NCI-H1417 (cell line): ENCODE measurements around the gene HIPK2.
A peak's percentile ranks its signal among the peaks of the same experiment; 100 is the strongest.
"Not testable (repeated sequence)": the region's sequence is repeated elsewhere in the genome, so short reads cannot be mapped to it uniquely, and the experiment has no call there.

Source experiments
- DNase-seq, 3 experiments: peaks; one replicate each; lab custom pipeline; 2025; lab: John Stamatoyannopoulos, UW

HIPK2 gene

DNA sequence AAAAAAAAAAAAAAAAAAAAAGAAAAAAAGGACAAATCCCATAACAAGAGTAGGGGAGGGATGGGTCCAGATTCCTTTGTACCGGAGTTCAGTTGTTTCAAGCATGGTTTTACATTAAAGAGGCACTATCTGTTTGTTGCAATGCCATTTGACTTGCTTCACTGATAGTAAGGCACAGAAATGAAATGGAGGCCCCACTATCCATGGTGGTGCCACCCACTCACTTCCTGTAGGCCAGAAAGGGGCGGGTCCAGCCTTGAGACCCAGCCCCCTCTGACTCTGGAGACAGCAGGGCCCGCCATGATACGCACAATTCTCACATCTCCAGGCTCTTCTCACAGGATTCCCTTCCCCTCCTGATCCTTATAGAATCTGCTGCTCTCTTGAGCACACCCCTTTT is 154.3 kb downstream of the HIPK2 start:
- DNase-seq, result no peak

DNA sequence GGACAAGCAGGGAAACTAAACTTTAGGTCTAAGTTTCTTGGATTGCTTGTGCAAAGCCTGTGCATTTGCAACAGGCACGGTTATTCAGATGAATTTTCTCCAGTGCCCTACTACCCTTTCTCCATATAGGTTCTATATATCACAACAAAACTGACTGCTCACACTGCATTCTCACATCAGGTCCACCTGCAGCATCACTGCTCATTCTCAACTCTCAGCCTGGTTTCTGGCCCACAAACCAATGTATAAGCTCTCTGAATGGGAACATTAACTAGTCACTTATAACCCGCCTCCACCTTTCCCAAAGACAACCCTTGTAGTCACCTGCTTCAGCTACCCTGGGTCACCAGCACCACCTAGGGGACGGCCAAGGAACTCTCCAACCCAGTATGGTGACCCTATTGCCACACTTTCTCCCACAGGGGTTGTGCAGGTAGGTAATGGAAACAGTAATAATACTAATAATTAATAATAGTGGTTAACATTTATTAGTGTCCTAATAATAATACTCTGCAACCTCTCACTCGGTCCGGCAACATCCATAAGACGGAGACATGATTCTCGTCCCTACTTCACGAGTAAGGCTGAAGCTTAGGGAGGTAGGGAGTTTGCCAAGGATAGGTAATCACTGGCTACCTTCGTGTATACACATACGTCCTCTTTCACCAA is 157.0 kb downstream of the HIPK2 start:
- DNase-seq, result peak; percentile 26 to 67 (median 59)

DNA sequence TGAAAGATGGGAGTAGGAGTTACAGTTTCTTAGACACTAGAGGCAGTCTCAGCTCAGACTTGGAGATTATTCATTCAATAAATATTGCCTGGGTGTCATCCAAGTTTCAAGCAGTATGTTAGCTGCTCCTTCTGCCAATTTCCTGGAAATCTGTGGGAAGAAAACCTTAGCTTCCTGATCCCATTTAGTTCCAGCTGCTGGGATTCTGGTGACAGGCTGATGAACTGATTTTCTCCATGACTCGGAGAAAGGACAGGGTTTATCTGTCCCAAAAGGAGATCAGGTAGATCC is 158.5 kb downstream of the HIPK2 start:
- no peak for DNase-seq

DNA sequence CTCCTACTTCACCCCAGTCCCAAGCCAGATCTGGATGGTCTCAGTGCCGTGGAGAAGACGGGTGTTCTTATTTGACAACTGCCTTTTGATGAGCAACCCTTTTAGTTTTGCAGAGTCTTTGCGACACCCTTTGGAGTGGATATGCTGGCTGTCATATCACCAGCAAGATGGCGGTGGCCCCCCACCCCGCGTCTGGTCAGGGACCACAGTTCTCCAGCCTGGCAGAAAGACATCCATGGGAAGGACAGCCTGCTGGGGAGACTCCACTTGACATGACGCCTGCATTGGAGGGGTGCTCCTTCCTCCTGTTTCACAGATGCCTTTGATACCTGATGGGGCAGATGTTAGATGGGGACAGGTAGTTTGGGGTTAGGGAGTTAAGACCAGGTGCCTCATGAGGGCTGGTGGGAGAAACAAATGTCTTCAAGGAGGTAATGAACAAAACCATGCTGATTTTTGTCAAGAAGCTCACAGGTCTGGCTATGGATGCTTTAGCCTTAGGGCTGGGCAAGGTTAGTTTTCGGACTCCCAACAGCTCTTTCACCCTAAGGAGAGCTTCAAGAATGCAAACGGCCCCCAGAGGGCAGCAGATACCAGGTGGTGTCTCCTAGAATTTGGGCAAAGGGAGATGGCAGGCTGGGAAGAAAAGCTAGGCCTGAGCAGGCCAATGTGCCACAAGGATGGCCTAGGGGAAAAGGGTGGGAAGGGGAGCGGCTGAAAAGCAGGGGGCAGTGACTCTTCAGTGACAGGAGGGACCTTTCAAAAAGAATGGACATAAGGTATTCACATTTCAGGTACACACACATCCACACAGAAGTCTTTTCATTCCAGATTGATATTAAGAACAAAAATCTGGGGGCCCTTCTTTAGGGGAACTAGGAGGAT is 159.1 kb downstream of the HIPK2 start:
- peak in 2 of 3 experiments; percentile 21 to 53 for DNase-seq

DNA sequence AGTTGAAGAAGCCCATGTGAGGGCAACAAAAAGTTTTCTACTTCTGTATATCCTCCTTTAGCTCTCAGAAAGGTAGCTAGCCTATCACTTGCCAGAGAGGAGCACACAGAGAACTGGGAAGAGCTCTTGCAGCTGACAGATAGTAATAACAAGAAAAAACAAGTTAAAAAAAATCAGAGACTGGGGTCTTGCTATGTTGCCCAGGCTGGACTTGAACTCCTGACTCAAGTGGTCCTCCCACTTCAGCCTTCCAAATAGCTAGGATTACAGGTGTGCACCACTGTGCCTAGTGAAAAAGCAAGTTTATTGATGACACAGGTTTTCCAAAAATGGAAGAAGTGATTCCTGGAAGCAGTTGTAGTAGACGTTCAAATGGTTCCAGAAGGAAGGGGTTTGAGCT is 160.7 kb downstream of the HIPK2 start:
- DNase-seq, result no peak

DNA sequence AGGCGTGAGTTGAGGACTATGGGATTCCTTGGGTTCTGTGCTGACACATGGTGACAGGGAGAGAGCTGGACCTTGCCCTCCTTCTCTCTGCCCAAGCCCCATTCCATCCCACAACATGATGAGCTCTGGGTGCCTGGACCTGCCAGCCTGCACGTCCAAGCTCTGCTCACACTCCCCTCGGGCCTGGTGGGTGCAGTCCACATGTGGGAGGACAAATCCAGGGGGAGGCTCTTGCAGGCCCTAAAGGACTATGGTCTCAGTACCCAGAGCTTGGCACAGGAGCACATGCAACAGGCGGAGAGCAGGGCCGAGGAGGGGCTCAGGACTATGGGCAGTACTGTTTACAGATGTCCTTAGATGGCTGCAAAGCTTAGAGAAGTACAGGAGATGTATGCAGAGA is 162.9 kb downstream of the HIPK2 start:
- DNase-seq, result no peak

DNA sequence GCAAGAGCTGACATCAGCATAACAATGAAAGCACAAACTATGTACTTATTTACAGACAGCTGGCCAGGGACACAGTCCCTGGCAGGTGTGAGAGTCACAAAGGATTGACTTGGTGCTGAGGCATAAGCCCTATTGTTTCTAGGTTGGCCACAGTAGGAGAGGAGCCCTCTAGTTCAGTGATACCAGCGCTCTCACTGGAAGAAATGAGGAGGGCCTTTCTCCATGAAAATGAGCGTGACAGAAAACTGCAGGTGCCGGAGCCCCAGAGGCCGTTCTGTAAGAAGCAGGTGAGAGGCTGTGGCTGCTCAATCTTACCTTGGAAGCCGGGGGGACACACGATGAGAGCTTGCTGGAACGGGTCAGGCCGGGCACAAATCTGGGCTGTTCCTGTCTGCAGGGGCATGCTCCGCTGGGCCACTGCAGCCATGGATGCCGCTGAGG is 163.8 kb downstream of the HIPK2 start:
- peak; percentile 72 to 92 (median 87) for DNase-seq

DNA sequence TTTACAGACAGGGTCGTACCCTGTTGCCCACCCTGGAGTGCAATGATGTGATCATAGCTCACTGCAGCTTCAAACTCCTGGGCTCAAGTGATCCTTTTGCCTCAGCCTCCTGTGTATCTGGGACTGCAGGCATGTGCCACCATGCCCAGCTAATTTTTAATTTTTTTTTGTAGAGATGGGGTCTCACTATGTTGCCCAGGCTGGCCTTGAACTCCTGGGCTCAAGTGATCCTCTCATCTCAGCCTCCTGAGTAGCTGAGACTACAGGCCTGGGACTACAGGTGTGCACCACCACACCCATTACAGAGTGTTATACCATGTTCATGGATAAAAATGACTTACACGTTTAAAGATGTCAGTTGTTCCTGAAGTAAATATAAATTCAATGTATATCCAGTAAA is 166.2 kb downstream of the HIPK2 start:
- DNase-seq, result not testable (repeated sequence)

DNA sequence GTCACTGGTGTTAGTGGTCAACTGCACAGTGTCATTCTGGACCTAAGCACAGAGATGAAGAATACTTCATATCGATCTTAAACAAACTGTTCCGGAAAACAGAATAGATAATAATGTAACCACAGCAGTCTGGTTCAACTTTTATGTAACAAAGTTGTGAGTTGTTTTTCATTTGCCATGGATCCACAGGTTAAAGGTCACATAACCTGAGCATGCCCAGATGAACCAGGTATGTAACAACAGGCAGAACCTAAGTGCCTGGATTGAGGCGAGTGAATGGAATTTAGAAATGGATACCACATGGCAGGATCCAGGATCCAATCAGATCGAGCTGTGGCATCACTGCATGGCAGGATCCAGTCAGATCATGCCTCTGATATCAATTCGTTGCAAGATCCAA is 167.2 kb downstream of the HIPK2 start:
- no peak for DNase-seq

DNA sequence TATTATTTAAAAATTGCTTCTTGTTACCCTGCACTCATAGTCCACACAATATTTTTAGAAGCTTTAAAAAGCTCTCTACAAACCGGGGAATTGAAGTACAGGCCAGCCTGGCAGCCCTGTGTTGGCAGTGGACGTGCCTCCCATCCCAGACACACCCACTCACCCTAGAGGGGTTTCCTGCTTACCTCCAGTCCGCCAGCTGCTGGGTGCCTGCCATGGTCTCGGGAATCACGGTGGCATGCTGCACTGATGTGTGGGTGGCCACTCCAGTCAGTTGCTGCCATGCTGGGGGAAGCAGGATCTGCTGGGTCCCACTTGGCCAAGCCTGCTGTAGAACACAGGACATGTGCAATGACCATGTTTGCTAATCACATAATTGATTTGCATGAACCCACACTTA is 173.9 kb downstream of the HIPK2 start:
- DNase-seq, result no peak

DNA sequence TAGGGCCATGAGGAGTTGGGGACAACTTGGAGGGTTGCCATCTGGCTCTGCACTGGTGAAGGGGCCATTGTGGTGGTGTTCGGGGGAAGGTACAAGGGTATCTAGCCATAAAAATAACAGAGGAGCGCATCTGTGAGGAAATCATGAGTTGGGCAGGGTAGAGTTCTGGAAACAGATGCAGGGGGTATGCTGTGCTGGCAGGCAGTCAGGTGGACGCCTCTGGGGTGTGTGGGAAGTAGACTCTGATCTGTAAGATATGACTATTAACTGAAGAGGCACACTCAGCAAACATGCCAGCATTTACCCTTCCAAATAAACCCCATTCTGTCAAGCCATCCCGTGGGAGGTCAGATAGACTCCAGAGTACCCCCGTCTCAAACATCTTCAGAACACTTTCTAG is 174.5 kb downstream of the HIPK2 start:
- no peak for DNase-seq

DNA sequence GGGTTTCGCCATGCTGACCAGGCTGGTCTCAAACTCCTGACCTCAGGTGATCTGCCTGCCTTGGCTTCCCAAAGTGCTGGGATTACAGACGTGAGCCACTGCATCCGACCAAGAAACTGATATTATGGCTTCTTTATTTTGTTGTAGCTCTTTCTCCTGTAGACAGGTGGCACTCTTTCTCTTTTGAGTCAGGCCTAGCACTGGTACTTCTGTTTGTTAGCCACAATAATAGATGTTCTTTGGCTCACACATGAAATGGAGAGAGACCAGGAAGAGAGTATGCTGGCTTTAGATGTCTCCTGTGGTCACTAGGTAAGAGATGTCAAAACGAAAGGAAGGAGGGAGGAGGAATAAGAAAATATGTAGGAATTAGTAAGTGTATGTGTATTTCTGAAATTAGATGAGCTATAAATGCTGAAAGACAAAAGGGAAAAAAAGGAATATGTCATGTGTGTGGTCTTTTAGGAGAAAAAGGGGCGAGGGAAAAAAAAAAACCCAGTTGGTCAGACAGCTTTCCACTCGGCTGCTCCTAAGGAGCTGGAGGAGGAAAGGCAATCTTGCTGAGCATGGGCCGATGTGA is 175.6 kb downstream of the HIPK2 start:
- DNase-seq, result peak in 2 of 3 experiments; percentile 23 to 61

DNA sequence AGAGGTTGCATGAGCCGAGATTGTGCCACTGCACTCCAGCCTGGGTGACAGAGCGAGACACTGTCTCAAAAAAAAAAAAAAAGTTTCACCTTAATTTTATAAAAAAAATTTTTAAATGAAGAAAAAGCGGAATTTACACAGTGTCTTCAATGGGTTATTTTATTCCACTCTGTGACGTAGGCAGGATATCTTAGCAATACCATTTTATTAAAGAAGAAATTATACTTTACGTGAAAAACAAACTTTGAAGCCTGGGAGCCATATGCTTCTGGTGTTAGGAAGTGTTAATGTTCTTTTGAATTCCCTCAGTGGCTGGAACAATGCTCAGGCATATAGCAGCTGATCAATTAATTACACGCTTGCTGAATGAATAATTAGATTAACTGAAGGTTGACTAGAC is 176.6 kb downstream of the HIPK2 start:
- DNase-seq, result no peak

DNA sequence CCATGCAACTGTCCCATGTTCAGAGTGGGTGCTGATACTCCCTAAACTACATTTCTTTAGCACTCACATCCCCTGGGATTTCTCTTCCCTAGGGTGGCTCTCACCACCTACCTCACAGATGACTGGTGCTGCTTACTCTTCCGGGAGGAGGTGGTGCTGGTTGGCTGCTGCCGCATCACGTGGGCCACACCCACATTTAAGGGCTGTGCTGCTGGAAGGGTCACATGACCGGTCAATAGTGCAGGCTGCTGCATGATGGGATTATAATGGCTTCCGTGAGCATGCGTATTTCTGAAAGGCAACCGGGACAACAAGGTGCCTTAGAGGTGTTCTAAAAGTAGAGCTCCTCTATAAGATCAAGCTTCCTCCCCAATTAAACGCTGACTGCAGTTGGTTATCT is 177.5 kb downstream of the HIPK2 start:
- DNase-seq, result no peak

DNA sequence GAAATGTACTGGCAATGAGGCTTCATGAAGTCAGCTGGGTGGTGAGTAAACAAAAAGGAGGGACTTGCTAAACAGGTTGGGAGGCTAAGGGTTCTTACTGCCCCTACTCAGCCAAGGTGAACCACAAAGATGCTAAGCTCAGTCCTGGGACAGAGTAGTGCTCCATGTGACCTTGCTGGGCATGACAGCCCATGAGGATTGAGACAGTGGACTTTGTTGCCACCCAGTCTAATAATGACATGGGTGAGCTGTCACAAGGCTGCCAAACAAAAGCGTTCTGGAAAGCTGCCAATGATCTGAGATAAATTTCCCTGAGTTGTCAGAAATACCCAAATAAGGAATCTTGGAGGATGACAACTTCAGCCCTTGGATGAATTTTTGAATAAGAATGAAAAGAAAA is 179.2 kb downstream of the HIPK2 start:
- peak in 2 of 3 experiments; percentile 50 to 87 for DNase-seq

DNA sequence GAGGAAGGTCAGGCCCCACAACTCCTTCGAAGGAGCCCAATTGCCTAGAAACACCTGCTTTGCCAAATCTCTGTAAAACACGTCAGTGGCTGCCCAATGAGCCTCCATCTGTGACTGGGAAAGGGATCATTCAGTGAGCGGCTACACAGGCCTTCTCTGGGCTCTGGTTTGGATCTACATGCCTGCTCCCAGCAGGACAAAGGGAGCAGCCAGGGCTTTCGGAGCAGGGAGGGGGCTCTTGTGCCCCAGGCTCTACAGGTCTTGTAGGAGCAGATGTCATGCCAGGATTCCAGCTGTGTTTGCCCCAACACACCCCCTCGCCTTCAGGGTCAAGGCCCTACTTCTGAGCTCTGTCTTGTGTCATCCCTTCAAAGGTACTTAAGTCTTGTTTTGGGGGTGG is 180.8 kb downstream of the HIPK2 start:
- DNase-seq, result no peak

DNA sequence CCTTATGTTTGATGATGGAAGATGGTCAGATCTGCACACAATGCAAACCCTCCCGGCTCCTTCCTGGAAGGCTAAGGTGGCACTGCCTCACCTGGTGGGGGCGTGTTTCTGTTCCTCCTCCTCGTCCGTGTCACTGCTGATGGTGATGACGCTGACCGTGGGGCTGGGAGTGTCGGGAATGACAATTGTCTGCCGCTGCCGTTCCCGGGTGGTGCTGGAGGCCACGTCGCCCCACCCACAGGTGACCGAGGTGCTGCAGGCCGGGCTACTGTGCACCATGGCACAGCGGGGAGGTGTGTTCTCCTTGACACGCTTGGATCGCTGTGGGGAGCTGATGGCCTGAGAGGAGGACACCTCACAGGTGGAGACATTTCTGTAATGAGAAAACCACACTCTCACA is 181.2 kb downstream of the HIPK2 start:
- DNase-seq, result no peak

DNA sequence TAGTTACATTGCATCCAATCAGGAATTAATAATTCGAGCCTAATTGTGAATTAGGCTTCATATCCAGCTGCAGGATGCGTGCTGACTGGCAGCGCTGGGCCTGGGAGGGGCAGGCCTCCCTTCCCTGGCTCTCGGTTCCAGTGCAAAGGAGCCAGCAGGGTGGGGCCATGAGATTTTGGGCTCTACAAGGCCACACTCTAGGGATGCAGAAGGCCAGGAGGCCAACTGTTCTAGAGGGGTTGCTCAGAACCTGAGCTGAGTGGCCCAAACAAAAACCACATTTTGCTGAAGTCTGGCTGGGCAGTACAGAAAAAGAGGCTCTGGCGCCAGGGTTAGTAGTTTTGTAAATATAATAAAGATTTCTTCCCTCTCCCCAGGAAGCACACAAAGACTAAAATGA is 182.0 kb downstream of the HIPK2 start:
- DNase-seq, result no peak

DNA sequence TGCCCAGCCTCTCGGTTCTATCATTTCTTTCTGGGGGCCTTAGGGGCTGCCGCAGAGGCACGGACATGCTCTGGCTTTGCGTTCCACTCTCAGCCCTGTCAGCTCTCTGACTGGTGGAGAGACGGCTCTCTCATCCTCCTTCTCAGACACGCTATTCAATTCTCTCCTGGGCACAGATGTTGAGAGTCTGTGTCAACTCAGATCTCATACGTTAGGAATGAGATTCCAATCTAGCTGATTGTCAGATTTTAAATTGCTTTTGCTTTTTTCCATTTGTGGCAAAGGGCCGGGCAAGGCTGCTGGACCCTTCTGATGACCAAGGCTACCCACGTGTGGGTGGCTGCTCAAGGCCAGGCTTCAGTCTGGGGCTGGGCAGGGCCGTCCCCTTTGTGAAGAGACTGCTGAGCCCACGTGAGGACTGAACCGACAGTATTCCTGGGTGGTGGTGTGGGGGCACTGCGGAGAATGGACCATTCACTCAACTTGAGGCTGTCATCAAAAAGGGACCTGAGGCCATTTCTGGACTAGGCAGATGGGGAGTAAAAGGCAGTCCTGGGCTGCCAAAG is 182.8 kb downstream of the HIPK2 start:
- no peak for DNase-seq

DNA sequence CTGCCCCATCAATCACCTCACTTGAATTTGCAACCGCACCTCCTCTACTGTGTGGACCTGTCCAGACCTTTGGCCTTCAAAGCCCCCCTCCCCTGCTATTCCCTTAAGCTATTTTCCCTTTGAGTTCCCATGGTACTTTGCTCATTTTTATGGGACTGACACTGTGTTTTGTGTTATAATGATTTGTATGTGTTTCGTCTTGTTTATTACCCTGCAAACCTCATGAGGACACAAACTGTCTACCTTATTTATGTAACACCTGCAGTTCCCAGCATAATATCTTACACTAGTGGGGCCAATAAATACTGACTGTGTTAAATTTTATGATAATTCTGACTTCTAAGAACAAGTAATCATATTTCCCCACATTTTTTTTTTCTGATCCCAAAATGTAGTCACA is 183.7 kb downstream of the HIPK2 start:
- no peak for DNase-seq

DNA sequence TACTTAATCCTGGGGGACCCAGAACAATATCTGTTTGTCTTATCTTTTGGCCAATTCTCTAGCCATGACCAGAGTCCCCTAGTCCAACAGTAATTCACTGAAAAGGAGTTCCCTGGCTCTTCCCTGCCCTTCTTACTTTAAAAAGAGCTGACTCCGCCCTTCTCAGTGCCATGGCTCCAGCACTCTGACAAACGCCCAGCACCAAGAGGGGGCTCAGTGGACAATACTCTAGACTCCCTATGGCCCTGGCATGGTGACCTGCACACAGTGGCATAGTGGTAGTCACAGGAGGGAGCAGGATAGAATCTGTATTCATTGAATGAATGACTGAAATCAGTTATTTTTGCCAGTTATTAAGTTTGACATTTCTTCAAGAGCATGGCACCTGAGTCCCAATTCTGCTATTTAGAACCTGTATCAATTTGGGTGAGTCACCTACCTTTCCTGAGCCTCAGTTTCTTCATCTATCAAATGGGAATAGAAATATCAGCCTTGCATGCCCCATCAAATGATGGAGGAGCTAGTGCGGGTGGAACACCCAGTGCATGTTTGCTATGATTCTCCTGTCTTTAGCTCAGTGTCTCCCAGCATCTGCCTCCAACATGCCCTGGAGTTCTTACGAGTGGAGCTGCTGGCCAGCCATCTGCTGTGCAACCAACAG is 184.9 kb downstream of the HIPK2 start:
- DNase-seq, result no peak

DNA sequence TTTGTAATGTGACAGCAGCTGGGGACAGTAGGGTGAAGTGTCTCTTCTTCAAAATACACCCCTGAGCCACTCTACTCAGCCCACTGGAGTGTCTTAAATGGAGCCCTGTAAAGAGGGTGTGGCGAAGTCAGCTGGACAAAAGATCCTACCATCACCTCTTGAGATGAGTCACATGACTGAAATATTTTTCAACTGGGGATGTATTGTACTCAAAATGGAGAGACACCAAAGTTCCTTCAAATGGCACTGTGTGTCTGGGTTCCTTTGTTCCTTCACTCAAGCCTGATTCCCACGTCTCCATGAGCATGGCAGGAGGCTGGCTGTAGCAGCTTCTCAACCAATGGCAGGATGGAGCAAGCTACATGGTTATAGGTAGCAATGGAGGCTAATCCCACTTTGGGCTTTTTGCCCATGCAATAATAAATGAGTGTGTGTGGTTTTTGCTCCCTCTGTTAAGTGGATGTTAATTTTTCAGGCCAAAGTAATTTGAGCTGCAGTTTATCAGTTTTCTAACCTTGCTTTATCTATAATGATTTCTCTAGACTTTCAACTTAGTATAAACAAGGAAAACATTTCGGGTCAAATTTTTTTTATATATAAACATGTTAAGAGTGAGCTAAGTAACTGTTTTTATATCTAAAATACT is 186.1 kb downstream of the HIPK2 start:
- DNase-seq, result peak in 1 of 3 experiments; percentile 90
